Liver (tissue), 3 donors: Measurements from ENCODE around the gene ACER2.

ENCODE experiments used
- FOXA1 ChIP-seq: IDR thresholded peaks from 2 replicates; pipeline ENCODE4 v1.6.1; 2016; ENCODE audit warnings: antibody characterized with exemption
- JUND ChIP-seq, 2 donors: IDR thresholded peaks; 2 replicates each; pipeline ENCODE4 v1.6.1; 2016; ENCODE audit warnings: antibody characterized with exemption in 2 of 2
- RAD21 ChIP-seq, 2 donors: IDR thresholded peaks; 2 replicates each; pipeline ENCODE4 v1.6.1; 2016; ENCODE audit warnings: antibody characterized with exemption in 2 of 2, mild to moderate bottlenecking in 2 of 2
- RXRA ChIP-seq, 2 donors: IDR thresholded peaks; 2 replicates each; pipeline ENCODE4 v1.6.1; 2017 to 2018; ENCODE audit warnings: antibody characterized with exemption in 2 of 2, mild to moderate bottlenecking in 1 of 2
- YY1 ChIP-seq: IDR thresholded peaks from 2 replicates; pipeline ENCODE4 v1.6.1; 2016; ENCODE audit warnings: antibody characterized with exemption, mild to moderate bottlenecking
- TF ChIP-seq, protein P1 (sequence below): IDR thresholded peaks from 2 replicates; pipeline ENCODE4 v1.6.1; 2016; ENCODE audit warnings: antibody characterized with exemption, mild to moderate bottlenecking
- TF ChIP-seq, protein P2 (sequence below): fragments of 150-350 bp; IDR thresholded peaks from 2 replicates; pipeline ENCODE4 v1.5.1; 2017; ENCODE audit warnings: improper control_type of control experiment, low read depth, low read length; ENCODE audit not compliant: missing input control
- TF ChIP-seq, protein P3 (sequence below): IDR thresholded peaks from 2 replicates; pipeline ENCODE4 v1.6.1; 2016; ENCODE audit warnings: antibody characterized with exemption
- donor health status: healthy.
- donor health status: healthy.

- TF ChIP-seq JUND (IDR thresholded peaks at IDR 0.05): no peak
- no peak for TF ChIP-seq FOXA1
- TF ChIP-seq, protein P1, sequence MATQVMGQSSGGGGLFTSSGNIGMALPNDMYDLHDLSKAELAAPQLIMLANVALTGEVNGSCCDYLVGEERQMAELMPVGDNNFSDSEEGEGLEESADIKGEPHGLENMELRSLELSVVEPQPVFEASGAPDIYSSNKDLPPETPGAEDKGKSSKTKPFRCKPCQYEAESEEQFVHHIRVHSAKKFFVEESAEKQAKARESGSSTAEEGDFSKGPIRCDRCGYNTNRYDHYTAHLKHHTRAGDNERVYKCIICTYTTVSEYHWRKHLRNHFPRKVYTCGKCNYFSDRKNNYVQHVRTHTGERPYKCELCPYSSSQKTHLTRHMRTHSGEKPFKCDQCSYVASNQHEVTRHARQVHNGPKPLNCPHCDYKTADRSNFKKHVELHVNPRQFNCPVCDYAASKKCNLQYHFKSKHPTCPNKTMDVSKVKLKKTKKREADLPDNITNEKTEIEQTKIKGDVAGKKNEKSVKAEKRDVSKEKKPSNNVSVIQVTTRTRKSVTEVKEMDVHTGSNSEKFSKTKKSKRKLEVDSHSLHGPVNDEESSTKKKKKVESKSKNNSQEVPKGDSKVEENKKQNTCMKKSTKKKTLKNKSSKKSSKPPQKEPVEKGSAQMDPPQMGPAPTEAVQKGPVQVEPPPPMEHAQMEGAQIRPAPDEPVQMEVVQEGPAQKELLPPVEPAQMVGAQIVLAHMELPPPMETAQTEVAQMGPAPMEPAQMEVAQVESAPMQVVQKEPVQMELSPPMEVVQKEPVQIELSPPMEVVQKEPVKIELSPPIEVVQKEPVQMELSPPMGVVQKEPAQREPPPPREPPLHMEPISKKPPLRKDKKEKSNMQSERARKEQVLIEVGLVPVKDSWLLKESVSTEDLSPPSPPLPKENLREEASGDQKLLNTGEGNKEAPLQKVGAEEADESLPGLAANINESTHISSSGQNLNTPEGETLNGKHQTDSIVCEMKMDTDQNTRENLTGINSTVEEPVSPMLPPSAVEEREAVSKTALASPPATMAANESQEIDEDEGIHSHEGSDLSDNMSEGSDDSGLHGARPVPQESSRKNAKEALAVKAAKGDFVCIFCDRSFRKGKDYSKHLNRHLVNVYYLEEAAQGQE: no peak
- no peak for TF ChIP-seq YY1
- TF ChIP-seq, protein P2, sequence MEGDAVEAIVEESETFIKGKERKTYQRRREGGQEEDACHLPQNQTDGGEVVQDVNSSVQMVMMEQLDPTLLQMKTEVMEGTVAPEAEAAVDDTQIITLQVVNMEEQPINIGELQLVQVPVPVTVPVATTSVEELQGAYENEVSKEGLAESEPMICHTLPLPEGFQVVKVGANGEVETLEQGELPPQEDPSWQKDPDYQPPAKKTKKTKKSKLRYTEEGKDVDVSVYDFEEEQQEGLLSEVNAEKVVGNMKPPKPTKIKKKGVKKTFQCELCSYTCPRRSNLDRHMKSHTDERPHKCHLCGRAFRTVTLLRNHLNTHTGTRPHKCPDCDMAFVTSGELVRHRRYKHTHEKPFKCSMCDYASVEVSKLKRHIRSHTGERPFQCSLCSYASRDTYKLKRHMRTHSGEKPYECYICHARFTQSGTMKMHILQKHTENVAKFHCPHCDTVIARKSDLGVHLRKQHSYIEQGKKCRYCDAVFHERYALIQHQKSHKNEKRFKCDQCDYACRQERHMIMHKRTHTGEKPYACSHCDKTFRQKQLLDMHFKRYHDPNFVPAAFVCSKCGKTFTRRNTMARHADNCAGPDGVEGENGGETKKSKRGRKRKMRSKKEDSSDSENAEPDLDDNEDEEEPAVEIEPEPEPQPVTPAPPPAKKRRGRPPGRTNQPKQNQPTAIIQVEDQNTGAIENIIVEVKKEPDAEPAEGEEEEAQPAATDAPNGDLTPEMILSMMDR: no peak
- TF ChIP-seq, protein P3, sequence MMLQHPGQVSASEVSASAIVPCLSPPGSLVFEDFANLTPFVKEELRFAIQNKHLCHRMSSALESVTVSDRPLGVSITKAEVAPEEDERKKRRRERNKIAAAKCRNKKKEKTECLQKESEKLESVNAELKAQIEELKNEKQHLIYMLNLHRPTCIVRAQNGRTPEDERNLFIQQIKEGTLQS: no peak
- no peak for TF ChIP-seq RXRA (IDR thresholded peaks at IDR 0.05)
- no peak for TF ChIP-seq RAD21 (IDR thresholded peaks at IDR 0.05)
These were observed 31.6 kb downstream of the ACER2 start for GRCh38 chr9:19440376-19440775.
